Measurements from ENCODE around the gene ABCD3.

ABCD3 gene

DNA sequence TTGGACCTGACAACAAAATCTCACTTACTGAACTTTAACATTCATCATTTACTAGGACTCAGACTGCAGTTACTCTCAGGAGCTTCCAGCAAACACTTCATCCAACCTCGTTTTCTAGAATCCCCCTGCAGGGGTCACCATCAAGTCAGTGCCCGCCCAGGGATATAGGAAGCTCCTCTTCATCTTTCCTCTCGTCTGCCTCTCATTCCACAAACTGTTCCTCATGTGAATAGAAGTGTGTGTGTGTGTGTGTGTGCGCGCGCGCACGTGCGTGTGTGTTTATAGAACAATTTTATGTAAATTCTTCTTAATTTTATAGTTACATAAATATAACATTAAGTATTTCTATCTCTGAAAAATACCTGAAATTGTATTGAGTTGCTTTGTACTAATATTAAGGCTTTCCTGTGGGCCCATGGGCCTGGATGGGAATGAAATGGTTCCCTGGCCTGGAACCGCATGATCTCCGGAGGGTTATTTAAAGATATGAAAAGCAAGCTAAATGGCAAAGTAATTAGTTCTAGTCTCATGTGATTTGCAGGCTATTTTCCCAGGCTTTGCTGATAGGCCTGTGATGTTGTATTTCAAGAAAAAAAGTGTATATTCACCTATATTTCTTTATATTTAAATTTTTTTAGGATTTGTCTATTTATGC is 21.7 kb upstream of the ABCD3 start:
- no peak for DNase-seq (ENCODE audit: extremely low spot score)
- CTCF ChIA-PET: interaction anchor here (1.7 kb wide), 2 partner anchors 20 to 53 kb away, joined by 3 to 4 read pairs; no protein-coding TSS in a partner anchor
- TF ChIP-seq CTCF (IDR thresholded peaks at IDR 0.05; ENCODE audit: control extremely low read depth, extremely low read depth, low read depth, missing control alignments): no peak
- POLR2A ChIA-PET: no interaction called here

- TF ChIP-seq CTCF (IDR thresholded peaks at IDR 0.05; ENCODE audit: control extremely low read depth, extremely low read depth, low read depth, missing control alignments): no peak
- no peak for DNase-seq (ENCODE audit: extremely low spot score)
- CTCF ChIA-PET: interaction anchor here (1.0 kb wide), 1 partner anchor 9 kb away, joined by 3 read pairs; no protein-coding TSS in a partner anchor
- POLR2A ChIA-PET: no interaction called here
Observed at GRCh38 chr1:94398356-94398755, 19.8 kb upstream of the ABCD3 start.

DNA sequence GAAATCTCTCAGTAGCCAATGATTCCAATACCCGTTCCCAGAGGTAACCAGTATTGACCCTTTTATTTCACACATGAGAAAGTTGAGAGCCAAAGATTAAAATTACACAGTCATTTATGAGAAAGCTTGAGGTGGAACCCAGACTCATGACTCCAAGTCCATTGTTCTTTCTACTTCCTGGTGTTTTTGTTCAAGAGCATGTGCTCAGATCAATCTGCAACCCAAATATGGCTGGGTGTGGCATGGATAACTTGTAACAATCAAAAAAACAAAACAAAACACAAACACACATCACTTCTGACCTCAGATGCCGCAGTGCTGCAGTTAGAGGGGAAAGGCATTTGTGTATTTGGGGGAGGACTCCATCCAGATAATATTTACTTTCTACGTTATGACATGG is 18.7 kb upstream of the ABCD3 start:
- POLR2A ChIA-PET: no interaction called here
- no peak for TF ChIP-seq CTCF (IDR thresholded peaks at IDR 0.05; ENCODE audit: control extremely low read depth, extremely low read depth, low read depth, missing control alignments)

DNA sequence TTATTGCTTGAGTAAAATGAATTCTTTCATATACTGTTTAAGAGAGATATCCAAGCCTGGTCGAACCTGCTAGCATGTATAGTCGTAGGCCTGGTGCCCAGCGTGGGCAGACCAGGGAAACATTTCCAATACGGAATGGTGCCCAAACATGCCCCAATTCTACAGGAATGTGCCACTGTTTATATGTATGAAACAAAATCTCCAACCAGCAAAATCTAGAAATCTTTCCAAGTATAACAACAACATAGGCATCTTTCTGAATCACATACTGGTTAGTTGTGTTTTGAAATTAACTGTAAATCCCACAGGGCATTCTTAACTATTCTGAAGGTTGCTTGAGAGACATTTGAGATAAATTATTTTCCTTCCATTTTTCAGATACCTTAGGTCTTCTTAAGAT is 17.0 kb upstream of the ABCD3 start:
- DNase-seq (ENCODE audit: extremely low spot score): no peak
- POLR2A ChIA-PET: no interaction called here
- CTCF ChIA-PET: interaction anchor here (1.1 to 1.8 kb wide), 2 partner anchors 16 to 20 kb away, joined by 4 to 6 read pairs; no protein-coding TSS in a partner anchor
- TF ChIP-seq CTCF (IDR thresholded peaks at IDR 0.05; ENCODE audit: control extremely low read depth, extremely low read depth, low read depth, missing control alignments): no peak

More for the DNA sequence above, 18.7 kb upstream of the ABCD3 start:
- no peak for DNase-seq (ENCODE audit: extremely low spot score)
- CTCF ChIA-PET: interaction anchor here (1.8 kb wide), 1 partner anchor 18 kb away, joined by 6 read pairs; no protein-coding TSS in a partner anchor

DNA sequence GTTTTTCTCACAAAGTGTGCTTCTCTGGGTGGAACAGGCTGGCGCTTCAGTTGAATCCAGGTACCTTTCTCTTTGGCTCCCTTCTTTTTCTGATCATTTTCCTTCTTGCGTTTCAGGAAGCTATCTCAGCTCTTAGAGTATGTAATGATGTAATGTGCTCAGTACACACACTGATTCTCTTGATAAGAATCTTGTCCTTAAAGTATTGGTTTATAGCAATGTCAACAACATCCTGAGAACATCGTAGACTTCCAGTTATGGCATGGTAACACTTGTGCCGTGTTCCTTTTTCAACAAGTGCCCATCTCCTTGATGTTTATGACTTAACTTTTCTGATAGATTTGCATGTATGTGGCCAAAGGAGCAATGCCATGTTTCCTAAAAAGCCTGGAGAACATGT is 11.7 kb upstream of the ABCD3 start:
- TF ChIP-seq CTCF (IDR thresholded peaks at IDR 0.05; ENCODE audit: control extremely low read depth, extremely low read depth, low read depth, missing control alignments): no peak
- CTCF ChIA-PET: interaction anchor here (1.0 to 1.6 kb wide), 2 partner anchors 8 to 344 kb away, joined by 3 to 5 read pairs; no protein-coding TSS in a partner anchor
- DNase-seq (ENCODE audit: extremely low spot score): no peak
- POLR2A ChIA-PET: no interaction called here

DNA sequence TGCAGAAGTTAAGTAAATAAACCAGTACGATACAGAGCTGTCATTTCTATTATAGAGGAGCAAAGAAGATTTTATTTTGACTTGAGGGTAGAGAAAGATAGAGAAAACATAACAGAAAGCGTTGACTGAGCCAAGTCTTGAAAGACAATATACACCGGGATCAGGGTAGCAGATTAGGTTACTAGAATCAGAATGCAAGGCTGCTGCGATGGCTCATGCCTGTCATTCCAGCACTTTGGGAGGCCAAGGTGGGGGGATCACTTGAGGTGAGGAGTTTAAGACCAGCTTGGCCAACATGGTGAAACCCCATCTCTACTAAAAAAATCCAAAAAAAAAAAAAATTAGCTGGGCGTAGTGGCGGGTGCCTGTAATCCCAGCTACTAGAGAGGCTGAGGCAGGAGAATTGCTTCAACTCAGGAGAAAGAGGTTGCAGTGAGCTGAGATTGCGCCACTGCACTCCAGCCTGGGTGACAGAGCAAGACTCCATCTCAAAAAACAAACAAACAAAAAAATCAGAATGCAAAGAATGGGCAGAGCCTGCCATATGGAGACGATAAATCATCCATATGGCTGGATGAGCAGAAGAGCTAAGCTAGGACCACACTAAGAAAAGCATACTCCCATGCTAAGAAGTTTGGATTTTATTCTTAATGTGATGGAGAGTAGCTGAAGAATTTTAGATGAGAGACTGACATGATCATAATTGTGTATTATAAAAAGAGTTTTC is 9.9 kb upstream of the ABCD3 start:
- CTCF ChIA-PET: interaction anchor here (1.6 kb wide), 1 partner anchor 346 kb away, joined by 5 read pairs; no protein-coding TSS in a partner anchor
- DNase-seq (ENCODE audit: extremely low spot score): no peak
- no peak for TF ChIP-seq CTCF (IDR thresholded peaks at IDR 0.05; ENCODE audit: control extremely low read depth, extremely low read depth, low read depth, missing control alignments)
- POLR2A ChIA-PET: no interaction called here
